DMS153 treated with DMSO at 0.1 percent for 48 hours (cell line): ENCODE data around the gene ESYT1.

Source experiments
- DNase-seq: peaks from one replicate; lab custom pipeline; 2025; ENCODE audit not compliant: unreplicated experiment; lab: John Stamatoyannopoulos, UW

Gene ESYT1

GRCh38 chr12:56127888-56128669 lies at the start of gene ESYT1:
Gene ESYT1, plus strand, starts transcription at chr12:56128267. Its CDS starts 53 bp downstream, at chr12:56128320.
- peak; percentile 98 for DNase-seq

- no peak for DNase-seq
Measured at GRCh38 chr12:56078427-56078826, 49.6 kb upstream of the ESYT1 start.

- peak; percentile 64 for DNase-seq
Measured at GRCh38 chr12:56078931-56079722, 48.9 kb upstream of the ESYT1 start.

GRCh38 chr12:56079723-56080555 lies 48.1 kb upstream of the ESYT1 start, which contains the start of gene ERBB3:
Gene ERBB3, plus strand, starts transcription at chr12:56080165. Its CDS starts 136 bp downstream, at chr12:56080301.
- DNase-seq, result peak; percentile 71

- no peak for DNase-seq
Measured at GRCh38 chr12:56080556-56081138, 47.4 kb upstream of the ESYT1 start.

GRCh38 chr12:56081393-56082347 lies 46.4 kb upstream of the ESYT1 start:
- DNase-seq, result no peak

GRCh38 chr12:56082382-56082781 lies 45.7 kb upstream of the ESYT1 start:
- no peak for DNase-seq

GRCh38 chr12:56082967-56083366 lies 45.1 kb upstream of the ESYT1 start:
- DNase-seq, result no peak

GRCh38 chr12:56084958-56085543 lies 43.0 kb upstream of the ESYT1 start:
- DNase-seq, result no peak

GRCh38 chr12:56086096-56086495 lies 42.0 kb upstream of the ESYT1 start:
- DNase-seq, result no peak

GRCh38 chr12:56086608-56087007 lies 41.5 kb upstream of the ESYT1 start:
- no peak for DNase-seq

- DNase-seq, result no peak
Measured at GRCh38 chr12:56087220-56087619, 40.8 kb upstream of the ESYT1 start.

GRCh38 chr12:56097738-56098137 lies 30.3 kb upstream of the ESYT1 start:
- no peak for DNase-seq

GRCh38 chr12:56098592-56098991 lies 29.5 kb upstream of the ESYT1 start:
- no peak for DNase-seq

GRCh38 chr12:56099787-56100186 lies 28.3 kb upstream of the ESYT1 start:
- no peak for DNase-seq

GRCh38 chr12:56101045-56101444 lies 27.0 kb upstream of the ESYT1 start:
- DNase-seq, result no peak

- no peak for DNase-seq
Measured at GRCh38 chr12:56102683-56103065, 25.4 kb upstream of the ESYT1 start.

- DNase-seq, result no peak
Measured at GRCh38 chr12:56103066-56103711, 24.9 kb upstream of the ESYT1 start.

- DNase-seq, result no peak
Measured at GRCh38 chr12:56103823-56104108, 24.3 kb upstream of the ESYT1 start.
